Natural killer cell (primary cell): ENCODE results near the gene LNPEP. TPM values are rescaled to one million over a fixed set of nuclear protein-coding genes. Genes with fewer than 3 reads are reported as not detected.

Experiments
- ATAC-seq, 3 donors: fragments of 150-1000 bp in 2 of 3; fragments of 200-7000 bp in 1 of 3; cut with Tn5 transposase; 1 replicate in 1 of 3; 2 replicates in 2 of 3; pipeline ENCODE4 v1.10.0; 2021; ENCODE audit warnings: mild to moderate bottlenecking in 2 of 3, moderate library complexity in 2 of 3
- DNase-seq, 2 donors: peaks; one replicate each; pipeline versions ENCODE4 v3.0.0 to v3.0.0-alpha.2; 2013 to 2021; ENCODE audit warnings: mixed read lengths in 1 of 2
- H3K27ac ChIP-seq: one replicate; pipeline ENCODE4 v1.5.1; 2013; ENCODE audit warnings: mild to moderate bottlenecking, low read length
- H3K27me3 ChIP-seq: one replicate; pipeline ENCODE4 v1.6.1; 2013; ENCODE audit warnings: low read length; ENCODE audit not compliant: control insufficient read depth, insufficient read depth
- H3K36me3 ChIP-seq: one replicate; pipeline ENCODE4 v1.6.1; 2013; ENCODE audit warnings: low read length; ENCODE audit not compliant: control insufficient read depth, insufficient read depth
- H3K4me1 ChIP-seq: one replicate; pipeline ENCODE4 v1.6.1; 2013; ENCODE audit warnings: low read length; ENCODE audit not compliant: control insufficient read depth, insufficient read depth
- H3K4me3 ChIP-seq: one replicate; pipeline ENCODE4 v1.5.1; 2013; ENCODE audit warnings: low read length
- H3K9me3 ChIP-seq: one replicate; pipeline ENCODE4 v1.6.1; 2013; ENCODE audit warnings: low read length; ENCODE audit not compliant: control insufficient read depth, insufficient read depth
- H3K27ac Mint-ChIP-seq, 2 donors: one replicate each; pipeline ENCODE4 v1.8.0; 2022; ENCODE audit warnings: mild to moderate bottlenecking in 2 of 2, mixed read lengths in 2 of 2, moderate library complexity in 1 of 2
- H3K27me3 Mint-ChIP-seq, 2 donors: one replicate each; pipeline ENCODE4 v1.8.0; 2022; ENCODE audit warnings: low read depth in 2 of 2, mixed read lengths in 2 of 2
- H3K36me3 Mint-ChIP-seq: one replicate; pipeline ENCODE4 v1.8.0; 2022; ENCODE audit warnings: mixed read lengths
- H3K4me1 Mint-ChIP-seq, 2 donors: one replicate each; pipeline ENCODE4 v1.8.0; 2022; ENCODE audit warnings: mixed read lengths in 2 of 2
- H3K4me3 Mint-ChIP-seq: one replicate; pipeline ENCODE4 v1.8.0; 2022; ENCODE audit warnings: mild to moderate bottlenecking, moderate library complexity, mixed read lengths
- H3K9me3 Mint-ChIP-seq, 2 donors: one replicate each; pipeline ENCODE4 v1.8.0; 2022; ENCODE audit warnings: mixed read lengths in 2 of 2
- CTCF ChIP-seq: fragments of 200-600 bp; IDR thresholded peaks from one replicate; pipeline ENCODE4 v1.8.0; 2022; ENCODE audit warnings: antibody characterized with exemption
- WGBS: methylation state at CpG from one replicate; pipeline ENCODE4 v1.1.7; 2013; ENCODE audit warnings: missing lambda C conversion rate; ENCODE audit not compliant: insufficient coverage; 5-methylcytosine and 5-hydroxymethylcytosine counted together
- intact Hi-C: fragments of 100-400 bp; cut with micrococcal nuclease; formaldehyde crosslinking; loops from one replicate; pipeline ENCODE4 v1.14.2; 2022
- total RNA-seq, 4 donors: library from RNA; stranded (reverse); fragments of 120-200 nt in 1 of 4; gene quantifications; one replicate each; pipeline versions ENCODE4 v1.2.3 to v1.2.4, GENCODE V29; 2013 to 2022

Gene LNPEP
- total RNA-seq, 3 donors from 2014 or later (not counting 1 experiment from before 2014, with no cell fraction given), result 126 to 162 (median 135) TPM

- peaks cover 69% of the 10 kb centered on the region for H3K36me3 ChIP-seq
- no peaks in the 10 kb centered on the region for H3K27me3 Mint-ChIP-seq
- H3K27ac Mint-ChIP-seq, result peak overlapping the region in 1 of 2 donors; percentile 9
- H3K4me3 Mint-ChIP-seq, result no peak overlapping the region
- no CpG with 5 or more reads among the region's 3 CpGs for WGBS
- no peak overlapping the region for H3K27ac ChIP-seq
- ATAC-seq, result no peak
- no peak for TF ChIP-seq CTCF
- no peak overlapping the region for H3K4me3 ChIP-seq
- peaks cover 16 to 24% of the 10 kb centered on the region in 2 donors for H3K4me1 Mint-ChIP-seq
- no peaks in the 10 kb centered on the region for H3K9me3 ChIP-seq
- H3K9me3 Mint-ChIP-seq, result no peaks in the 10 kb centered on the region
- DNase-seq, result no peak
- peaks cover 7% of the 10 kb centered on the region for H3K36me3 Mint-ChIP-seq
- H3K27me3 ChIP-seq, result no peaks in the 10 kb centered on the region
- peaks cover 5% of the 10 kb centered on the region for H3K4me1 ChIP-seq
- intact Hi-C loops, result no loop called here
These were observed 70.7 kb downstream of the LNPEP start for GRCh38 chr5:97006454-97007060.

DNA sequence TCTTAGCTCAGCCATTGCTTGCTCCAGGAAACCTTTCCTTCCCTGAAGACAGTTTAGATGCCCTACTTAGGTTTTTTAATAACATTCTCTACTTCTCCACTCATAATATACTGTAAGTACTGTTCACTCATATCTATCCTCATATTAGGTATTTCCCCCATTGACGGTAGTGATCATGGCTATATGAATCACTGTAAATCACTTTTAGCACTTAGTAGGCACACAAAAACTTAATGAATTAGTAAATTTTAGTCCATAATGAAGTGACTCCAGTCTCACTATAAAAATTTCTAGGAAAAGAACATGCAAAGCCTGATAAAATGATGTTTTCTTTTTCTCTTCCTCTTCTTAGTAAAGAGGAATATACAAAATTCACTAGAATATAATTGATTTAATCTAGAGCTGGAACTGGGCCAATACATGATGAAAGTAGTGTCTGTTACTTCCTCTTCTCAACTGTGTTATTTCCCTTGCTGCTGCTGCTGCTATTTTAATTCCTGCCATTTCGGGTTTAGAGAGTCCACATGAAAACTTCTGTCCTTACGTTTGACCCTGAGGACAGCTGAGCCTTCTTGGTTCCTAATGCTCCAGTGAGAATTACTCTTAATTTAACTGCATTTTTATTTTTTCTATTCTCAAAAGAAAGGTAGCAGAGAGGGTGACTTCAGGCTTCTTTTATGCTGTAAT lies 73.5 kb downstream of the LNPEP start:
- Mint-ChIP-seq H3K27ac (peak overlapping the region; percentile 50 to 70), H3K27me3 (no peaks in the 10 kb centered on the region), H3K4me3 (no peak overlapping the region), H3K4me1 (peaks cover 16 to 29% of the 10 kb centered on the region in 2 donors), H3K9me3 (no peaks in the 10 kb centered on the region), H3K36me3 (peaks cover 9% of the 10 kb centered on the region)
- ATAC-seq, result peak; percentile 66 to 82 (median 79)
- Histone ChIP-seq H3K27me3 (no peaks in the 10 kb centered on the region), H3K4me3 (no peak overlapping the region), H3K27ac (peak overlapping the region; percentile 44), H3K9me3 (no peaks in the 10 kb centered on the region), H3K4me1 (peaks cover 5% of the 10 kb centered on the region), H3K36me3 (peaks cover 67% of the 10 kb centered on the region)
- DNase-seq, result peak in 1 of 2 donors; percentile 72
- intact Hi-C loops, result no loop called here
- TF ChIP-seq CTCF, result no peak
- WGBS, result 0% methylated on average over 2 of the region's 3 CpGs

DNA sequence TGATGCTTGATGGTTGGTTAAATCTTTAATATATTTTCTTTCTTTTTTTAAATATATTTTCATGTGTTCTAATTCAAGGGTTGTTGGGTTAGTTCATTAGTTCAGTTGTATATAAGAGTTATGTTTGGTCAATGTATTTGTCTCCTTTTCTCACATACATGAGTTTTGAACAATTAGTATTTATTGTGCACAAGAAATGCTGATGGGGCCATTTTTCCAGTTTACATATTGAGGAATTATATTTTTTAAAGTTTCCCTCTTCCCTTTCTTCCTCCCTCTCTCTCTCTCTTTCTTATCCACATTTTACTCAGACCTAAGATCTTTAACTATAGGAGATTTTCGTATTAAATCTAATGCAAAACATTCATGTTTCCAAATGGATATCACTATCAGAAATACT lies 74.0 kb downstream of the LNPEP start:
- no peak for DNase-seq
- Histone ChIP-seq H3K9me3 (no peaks in the 10 kb centered on the region), H3K4me1 (peaks cover 5% of the 10 kb centered on the region), H3K27me3 (no peaks in the 10 kb centered on the region), H3K4me3 (no peak overlapping the region), H3K27ac (no peak overlapping the region), H3K36me3 (peaks cover 68% of the 10 kb centered on the region)
- H3K27me3 Mint-ChIP-seq, result no peaks in the 10 kb centered on the region
- WGBS, result no CpG with 5 or more reads among the region's 1 CpG
- no peak for TF ChIP-seq CTCF
- no peak for ATAC-seq
- intact Hi-C loops, result loop anchor here (10.0 kb wide), 1 partner anchor 255 kb away; no protein-coding TSS in a partner anchor
- peaks cover 14% of the 10 kb centered on the region for H3K36me3 Mint-ChIP-seq
- peak overlapping the region; percentile 50 to 70 for H3K27ac Mint-ChIP-seq
- peaks cover 20 to 26% of the 10 kb centered on the region in 2 donors for H3K4me1 Mint-ChIP-seq
- no peaks in the 10 kb centered on the region for H3K9me3 Mint-ChIP-seq
- H3K4me3 Mint-ChIP-seq, result no peak overlapping the region
